HG02623 (cell line): ENCODE data around the gene ADAMTSL2.

Source experiments
- ATAC-seq: cut with Tn5 transposase; IDR thresholded peaks from one replicate; pipeline ENCODE4 v1.9.1; 2021; ENCODE audit warnings: moderate library complexity; ENCODE audit not compliant: unreplicated experiment

ADAMTSL2 gene

DNA sequence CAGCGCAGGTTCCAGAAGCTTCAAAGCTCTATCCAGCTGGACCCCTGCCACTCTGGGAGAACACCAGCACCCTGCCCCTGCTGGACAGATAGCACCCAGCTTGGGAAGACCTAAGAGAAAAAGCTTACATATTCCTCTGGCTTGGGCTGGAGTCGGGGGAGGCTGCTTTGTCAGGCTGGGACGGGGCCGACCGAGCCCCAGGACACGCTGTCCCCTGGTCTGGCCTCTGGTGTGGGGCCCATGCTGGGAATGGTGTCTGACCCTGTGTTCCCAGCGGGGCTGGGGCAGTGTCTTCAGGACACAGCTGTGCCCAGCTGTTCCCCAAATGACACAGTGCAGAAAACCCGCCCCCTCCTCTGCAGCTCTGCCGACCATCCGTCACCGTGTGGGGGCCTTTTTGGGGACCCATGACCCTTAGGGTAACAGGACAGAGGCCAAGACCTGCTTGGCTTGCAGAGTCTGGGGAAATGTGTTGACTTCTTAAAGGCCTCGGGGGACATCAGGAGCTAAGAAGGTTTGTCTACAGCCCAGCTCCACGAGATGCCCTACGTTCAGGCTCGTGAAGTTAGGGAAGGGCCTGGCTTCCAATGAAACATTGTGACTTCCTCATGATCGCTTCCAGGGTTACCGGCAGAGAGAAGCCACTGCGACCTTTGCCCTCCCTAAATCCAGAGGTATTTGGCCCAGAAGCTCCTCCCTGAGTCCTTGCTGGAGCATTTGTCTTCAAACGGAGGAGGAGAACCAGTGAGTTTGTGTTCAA lies 35.2 kb upstream of the ADAMTSL2 start:
- ATAC-seq: no peak

DNA sequence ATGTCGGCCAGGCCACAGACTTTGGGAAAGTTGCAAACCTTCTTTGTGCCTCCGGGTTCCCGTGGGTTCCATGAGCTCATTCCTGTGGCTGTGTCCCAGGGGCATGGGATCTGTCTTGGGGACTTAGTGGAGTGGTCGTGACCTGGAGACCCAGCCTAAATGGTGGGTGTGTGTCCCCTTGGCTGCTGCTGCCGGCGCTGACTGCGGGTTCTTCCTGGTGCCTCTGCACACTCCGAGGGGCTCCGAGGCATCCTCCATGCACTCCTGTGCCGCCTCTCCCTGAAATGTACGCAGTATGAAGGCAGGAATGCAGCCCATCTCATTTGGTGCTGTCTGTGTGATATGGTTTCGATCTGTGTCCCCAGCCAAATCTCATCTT lies 34.6 kb upstream of the ADAMTSL2 start:
- ATAC-seq: no peak

DNA sequence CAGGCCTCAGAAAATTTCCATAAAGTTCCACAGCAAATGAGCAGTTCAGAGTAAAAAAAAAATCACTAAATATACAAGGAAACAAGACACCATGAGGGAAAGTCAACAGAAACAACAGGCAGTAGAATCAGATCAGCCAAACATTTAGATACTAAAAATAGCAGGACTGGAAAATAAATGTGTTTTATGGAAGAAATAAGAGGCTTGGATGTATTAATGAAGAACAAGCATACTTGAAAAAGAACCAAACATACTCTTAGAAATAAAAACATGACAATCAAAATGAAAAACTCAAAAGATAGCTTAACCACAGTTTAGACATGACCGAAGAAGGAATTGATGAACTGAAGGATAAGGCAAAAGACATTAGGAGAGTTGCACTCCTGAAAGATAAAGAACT lies 32.4 kb upstream of the ADAMTSL2 start:
- no peak for ATAC-seq

DNA sequence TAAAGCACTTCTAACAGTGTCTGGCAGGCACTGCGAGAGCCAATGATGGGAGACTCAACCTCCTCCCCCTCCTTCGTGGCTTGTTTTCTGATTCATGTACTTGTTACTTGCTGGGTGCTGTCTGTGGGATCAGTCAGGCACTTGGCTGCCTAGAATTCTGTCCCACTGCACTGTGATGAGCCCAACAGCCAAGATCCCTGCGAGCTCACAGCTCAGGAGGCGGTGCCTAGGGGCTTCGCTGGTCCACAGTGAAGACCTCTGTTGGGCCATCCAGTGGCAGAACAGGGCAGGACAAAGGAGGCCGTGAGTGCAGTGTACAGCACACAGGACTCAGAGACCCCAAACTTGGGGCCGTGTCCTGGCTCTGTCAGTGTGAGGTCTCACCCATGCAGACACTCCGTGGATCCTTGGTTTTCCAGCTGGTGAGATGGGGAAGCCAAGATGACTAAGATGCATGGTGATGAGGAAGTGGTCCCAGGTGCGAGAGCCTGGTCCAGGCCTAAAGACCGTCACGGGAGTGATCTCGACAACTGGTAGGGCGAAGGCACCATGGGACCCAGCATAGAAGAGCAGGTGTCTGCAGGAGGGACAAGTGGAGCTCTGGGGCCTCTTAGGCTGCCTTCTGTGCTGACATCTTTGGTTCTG lies 29.2 kb upstream of the ADAMTSL2 start:
- ATAC-seq: no peak

DNA sequence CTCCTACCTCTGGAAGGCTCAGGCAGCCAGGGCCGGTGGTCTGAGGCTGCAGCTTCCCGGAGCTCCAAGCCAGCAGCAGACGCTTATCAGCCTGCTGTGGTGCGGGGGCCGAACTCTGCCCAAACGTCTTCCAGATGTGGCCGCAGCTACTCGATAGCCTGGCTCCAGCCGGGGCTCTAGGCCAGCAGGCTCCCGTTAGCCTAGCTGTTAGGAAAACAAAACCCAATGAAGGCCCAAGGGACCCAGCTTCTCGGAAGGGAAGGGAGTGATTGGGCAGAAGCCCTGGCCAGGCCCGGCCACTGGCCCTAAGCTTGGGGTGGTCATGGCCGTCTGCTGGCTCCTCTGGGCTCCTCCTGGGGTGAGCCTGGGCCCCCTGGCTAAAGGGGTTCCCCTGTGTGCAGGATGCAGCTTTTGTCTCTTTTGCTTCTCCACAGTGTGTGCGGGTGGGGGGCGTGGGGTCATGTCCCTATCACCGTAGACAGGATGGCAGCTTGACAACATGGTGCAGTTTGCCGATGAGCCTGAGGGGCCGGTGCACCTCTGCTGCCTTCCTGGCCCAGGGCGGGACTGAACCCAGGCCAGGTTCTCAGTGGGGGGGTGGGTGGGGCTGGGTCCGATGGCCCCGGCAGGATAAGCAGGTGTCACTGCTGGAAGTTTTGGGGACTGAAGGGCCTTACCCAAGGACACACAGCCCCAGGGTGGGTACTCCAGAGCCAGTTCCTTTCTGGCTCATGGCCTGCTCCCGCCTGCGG lies 28.4 kb upstream of the ADAMTSL2 start:
- ATAC-seq: no peak

DNA sequence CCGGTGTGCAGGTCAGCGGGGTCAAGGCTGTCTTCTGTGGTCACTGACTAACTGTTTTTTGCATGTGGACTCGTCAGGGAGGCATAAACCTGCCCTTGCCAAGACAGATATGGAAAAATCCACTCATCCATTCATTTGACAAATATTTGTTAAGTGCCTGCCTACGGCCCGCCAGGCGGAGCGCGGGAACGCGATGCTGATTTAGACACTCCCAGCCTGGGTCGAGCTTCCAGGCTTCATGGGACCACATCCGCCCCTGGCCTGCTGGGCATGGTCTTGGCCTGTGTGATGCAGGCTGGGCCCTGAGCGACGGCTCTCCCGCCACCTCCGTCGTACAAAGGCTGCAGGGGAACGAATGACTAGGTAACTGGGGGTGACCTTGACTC lies 27.9 kb upstream of the ADAMTSL2 start:
- no peak for ATAC-seq

DNA sequence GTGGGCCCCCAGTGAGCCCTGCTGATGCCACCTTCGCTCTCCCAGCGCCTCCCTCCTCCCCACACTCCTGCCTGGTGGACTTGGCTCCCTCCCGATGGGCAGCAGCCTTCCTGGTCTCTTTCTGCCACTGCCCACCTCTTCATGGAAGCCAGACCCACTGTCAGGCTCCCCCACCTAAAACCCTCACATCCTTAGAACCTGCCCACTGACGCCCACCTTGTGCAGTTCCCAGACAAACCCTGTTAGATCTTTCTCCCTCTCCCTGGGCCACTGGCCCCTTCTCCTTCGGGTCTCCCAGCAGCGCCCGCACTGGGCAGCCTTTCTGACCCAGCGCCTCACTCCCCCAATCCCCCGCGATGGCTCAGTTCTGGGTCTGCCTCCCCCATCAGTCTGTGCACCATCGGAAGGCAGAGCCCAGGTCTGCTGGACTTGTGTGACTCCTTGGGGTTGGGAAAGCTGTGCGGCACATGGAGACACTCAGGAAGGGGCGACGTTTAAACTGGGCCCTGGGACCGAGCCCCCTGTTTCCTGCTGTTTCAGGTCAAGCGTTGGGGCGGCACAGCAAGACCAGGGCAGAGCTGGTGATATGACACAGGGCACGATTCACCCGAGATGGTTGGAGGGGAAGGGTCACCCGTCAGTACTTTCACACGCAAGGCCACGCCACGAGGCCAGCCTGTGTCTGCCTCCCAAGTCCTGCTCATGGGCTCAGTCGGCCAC lies 27.1 kb upstream of the ADAMTSL2 start:
- ATAC-seq: no peak

DNA sequence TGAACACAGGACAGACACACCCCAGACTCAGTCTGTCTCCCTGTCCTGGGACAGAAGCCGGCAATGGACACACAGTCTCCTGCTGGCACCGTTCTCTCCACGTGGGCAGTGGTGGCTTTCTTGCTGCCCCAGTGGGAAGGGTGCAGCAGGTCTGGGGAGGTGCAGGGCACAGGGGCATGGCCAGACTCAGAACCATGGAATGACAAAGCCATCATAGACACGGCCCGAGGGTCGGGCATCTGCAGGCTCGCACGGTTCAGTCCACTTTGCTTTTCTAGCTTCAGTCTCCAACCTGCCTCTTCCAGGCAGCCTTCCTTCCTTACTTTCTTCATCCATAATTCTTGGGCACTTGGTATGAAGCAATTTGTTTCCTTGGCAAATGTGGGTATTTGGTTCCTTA lies 26.5 kb upstream of the ADAMTSL2 start:
- ATAC-seq: no peak

DNA sequence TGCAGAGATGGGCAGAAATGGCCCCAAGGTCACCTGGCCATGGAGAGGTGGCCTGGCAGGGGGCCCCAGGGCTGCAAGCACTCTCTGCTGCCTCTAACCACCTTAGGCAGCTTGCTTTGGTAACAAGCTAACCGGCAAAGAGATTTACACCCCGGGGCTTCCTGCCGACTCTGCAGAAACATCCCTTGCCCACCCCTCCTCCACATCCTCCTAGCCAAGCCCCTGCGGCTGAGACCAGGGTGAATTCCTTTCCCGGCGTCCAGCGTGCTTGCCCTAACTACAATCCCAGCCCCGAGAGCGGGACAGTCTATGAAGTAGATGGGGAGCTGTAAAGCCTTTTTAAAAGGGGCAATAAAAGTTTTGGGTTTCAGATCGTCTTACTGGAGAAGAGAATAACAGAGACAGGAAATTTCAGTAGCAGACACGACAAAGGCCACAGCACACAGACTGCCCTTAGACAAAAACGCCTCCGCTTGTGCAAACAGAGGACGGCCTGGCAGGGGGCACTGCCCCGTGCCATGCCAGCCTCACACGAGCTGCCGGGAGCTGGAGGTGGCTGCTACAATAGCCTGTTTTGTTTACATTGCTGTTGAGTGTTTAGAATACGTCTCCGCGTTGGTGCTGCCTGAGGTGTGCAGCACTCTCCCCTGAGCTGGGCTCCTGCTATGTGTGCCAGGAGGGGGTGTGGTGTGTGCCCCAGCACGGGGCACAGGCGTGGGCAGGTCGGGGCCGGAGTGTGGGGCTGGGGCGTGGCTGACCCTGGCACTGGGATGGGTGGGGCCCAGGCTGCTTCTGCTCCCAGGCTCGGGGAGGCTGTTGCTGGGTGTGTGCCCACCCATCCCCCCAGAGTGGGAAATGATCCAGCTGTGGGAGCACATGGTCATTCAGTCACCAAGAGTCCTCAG lies 25.1 kb upstream of the ADAMTSL2 start:
- ATAC-seq: no peak

DNA sequence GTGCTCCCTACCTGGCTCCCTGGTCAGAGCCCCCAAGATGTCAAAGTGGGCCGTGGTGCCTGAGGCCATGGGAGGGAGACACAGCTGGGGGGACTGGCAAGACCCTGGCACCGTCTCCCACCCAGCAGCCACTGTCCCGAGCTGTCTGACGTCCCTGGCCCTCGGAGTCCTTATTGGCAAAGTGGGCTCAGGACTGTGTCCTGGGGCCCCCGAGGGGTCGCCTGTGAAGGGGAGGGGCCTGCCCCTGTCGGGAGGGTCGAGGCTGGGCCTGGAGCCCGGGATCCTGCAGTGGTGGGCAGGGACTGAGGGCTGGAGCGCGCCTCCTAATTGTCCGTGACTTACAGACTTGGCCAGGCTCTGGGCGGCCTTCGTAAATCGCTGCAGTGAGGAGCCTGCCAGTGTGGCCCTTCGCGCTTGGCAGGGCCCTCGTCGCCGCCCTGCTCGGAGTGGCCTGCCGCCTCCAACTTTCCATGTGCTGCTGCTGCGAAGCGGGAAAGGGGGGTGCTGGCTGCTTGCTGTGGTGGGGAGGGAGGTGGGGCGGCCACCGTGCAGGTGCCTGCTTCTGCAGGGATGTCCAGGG lies 23.5 kb upstream of the ADAMTSL2 start:
- no peak for ATAC-seq

DNA sequence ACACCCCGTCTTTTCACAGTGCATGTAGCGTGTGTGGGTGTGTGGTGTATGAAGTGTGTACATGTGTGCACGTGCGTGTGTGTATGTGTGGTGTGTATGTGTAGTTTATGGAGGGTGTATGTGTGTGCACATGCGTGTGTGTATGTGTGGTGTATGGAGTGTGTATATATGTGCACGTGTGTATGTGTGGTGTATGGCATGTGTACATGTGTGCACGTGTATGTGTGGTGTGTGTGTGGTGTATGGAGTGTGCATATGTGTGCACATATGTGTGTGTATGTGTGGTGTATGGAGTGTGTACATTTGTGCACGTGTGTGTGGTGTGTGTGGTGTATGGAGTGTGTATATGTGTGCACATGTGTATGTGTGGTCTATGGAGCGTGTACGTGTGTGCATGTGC lies 22.9 kb upstream of the ADAMTSL2 start:
- no peak for ATAC-seq

DNA sequence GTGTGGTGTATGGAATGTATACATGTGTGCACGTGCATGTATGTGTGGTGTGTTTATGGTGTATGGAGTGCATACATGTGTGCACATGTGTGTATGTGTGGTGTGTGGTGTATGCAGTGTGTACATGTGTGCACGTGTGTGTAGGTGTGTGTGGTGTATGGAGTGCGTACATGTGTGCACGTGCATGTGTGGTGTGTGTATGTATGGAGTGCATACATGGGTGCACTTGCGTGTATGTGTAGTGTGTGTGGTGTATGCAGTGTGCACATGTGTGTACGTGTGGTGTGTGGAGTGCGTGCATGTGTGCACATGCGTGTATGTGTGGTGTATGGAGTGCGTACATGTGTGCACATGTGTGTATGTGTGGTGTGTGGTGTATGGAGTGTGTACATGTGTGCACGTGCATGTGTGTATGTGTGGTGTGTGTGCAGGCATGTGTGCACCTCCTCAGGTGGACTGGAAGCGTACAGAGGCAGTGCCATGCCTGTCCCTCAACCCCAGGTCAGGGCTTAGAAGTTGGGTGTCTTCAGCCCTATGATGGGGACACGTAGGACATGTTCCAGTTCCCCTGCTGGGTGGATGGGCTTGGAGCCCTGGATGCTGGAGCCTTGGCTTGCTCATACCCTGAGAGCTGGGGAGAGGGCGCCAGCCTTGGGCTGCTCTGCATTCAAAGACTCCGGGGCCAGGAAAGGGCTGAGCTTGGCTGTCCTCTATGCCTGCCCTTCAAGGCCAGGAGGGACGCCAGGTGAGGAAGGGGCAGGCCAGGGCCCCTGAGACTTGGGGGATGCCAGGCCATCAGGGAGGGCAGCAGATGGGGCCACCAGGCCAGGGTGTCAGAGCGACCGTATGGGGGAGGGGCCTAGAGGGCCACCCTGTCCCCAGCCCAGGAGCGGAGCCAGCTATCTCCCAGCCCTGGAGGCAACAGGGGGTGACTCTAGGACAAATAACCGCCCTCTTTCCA lies 22.0 kb upstream of the ADAMTSL2 start:
- no peak for ATAC-seq

DNA sequence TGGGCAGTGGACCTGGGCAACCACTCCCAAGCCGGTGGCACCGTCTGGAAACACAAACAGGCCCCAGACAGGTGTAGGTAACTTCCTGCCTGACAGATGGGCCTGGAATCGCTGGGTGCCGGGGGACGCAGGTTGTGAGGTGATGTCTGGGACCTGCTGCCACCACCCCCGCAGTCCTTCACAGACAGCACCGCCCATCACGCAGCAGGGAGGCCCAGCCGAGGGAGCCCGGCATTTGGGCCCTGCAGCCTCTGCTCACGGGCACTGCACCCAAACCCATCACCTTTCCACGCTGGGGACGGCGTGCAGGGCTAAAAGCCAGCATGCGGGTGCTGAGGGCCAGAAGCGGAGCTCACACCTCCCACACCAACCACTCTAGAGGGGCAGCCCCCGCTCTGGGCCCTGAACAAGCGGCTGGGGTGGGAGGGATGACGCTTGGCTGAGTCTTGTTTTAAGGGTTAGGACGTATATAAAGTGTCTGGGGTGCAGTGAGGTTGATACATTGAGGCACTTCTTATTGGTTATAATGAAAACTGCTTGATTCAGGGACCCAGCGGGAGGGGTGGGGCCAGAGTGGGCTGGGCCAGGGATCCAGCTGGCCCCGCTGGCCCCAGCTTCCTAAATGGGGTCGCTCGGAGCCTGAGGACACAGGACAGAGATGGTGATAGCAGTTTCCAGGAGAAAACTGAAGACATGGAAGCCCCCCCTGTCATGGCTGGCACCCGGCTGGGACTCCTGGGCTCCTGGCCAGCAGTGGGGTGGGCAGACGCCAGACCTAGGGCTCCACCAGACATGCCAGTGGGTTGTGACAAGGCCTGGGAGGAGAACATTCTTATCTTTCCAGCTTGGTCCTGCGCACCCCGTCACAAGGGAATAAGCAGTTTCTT lies 21.0 kb upstream of the ADAMTSL2 start:
- no peak for ATAC-seq

DNA sequence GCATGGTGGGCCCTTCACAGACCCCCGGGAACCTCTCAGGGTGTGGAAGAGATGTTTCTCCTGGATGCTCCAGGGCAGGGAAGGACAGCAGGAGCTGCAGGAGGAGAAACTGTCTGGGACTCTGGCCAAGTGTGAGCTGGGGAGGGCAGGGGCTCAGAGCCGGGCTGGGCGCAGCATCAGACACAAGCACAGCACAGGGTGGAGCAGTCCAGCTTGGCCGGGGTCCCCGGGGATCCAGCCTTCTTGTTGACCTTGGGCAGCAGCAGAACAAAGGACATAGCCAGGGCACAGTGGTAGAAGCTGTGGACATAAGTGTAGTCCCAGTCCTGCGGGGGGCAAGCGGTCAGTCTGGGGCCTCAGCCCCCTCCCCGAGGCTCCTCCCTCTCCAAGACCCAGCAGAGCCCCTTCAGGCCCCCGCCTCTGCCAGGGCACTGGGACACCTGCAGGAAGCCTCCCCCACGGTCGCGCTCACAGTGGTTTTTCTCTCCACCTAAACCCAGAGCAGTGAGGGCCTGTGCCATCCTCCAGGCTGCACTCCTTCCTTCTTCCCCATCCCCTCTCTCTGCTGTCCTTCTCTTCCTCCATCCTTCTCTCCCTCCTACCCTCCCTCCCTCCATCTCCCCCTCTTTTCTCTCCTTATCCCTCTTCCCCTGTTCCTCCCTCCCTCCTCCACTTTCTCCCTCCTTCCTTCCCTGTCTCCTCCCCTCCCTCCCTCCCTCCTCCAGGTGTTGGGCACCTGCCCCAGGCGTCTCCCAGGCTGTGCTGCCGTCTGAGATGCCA lies 19.9 kb upstream of the ADAMTSL2 start:
- ATAC-seq: no peak

DNA sequence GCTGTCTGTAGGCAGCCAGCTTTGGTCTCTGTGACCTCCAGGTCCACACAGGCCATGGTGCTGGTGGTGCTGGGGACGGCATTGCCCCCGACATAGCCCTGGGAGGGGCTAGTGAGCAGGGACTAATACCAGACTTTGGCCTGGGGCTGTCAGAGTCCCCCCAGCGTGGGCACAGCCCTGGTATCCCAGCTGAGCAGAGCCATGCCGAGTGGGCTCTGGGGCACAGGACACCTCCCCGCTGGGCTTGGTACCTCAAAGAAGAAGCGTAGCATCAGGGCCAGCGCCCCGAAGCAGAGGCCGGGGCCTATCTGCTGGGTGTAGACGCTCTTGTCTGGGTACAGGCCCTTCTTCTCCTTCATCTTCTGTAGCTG lies 19.3 kb upstream of the ADAMTSL2 start:
- no peak for ATAC-seq

DNA sequence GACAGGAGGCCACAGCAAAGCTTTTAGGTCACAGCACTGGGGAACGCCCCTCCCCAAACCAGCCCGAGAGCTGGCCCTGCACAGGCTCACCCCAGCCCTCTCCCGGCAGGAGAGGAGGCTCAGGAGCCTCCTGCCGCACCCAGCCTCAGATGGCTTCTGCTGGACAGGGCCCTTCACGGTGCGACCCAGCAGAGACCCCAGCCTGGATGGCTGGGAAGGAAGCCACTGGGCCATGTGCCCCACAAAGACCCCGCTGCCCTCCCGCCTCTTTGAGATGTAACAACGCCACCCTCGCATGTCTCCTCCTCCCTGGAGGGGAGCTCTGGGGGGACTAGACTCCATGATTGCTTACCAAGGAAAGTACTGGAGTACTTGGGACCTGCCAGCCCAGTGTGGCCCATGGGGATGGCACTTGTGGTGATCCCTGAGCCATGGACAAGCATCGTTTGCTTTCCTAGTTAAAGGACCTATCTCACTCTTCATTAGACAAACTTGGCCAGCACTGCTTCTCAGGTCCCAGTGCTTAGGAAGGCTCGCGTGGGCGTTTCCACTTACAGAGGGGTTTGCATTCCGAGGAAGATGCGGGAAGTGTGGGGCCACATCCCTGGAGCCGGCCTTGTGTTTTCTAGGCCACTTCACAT lies 18.8 kb upstream of the ADAMTSL2 start:
- no peak for ATAC-seq
